ENCODE measurements around the gene TSSC4.

TSSC4 gene

GRCh38 chr11:2434506-2435255 is 34.1 kb downstream of the TSSC4 start:
- no peak overlapping the region for H3K4me3 ChIP-seq (ENCODE audit: low read length)
- no peaks in the 10 kb centered on the region for H4K20me1 ChIP-seq (ENCODE audit: control insufficient read depth, insufficient read depth, low read depth, low read length)
- H3K27ac ChIP-seq (ENCODE audit: low read depth, low read length), result no peak overlapping the region
- H3K4me2 ChIP-seq (ENCODE audit: low read length), result no peak overlapping the region
- no peaks in the 10 kb centered on the region for H3K4me1 ChIP-seq (ENCODE audit: control insufficient read depth, low read length)
- no peaks in the 10 kb centered on the region for H3K79me2 ChIP-seq (ENCODE audit: control insufficient read depth, low read length)
- TF ChIP-seq CTCF (IDR thresholded peaks at IDR 0.05; ENCODE audit: low read depth, low read length, poor library complexity, severe bottlenecking), result no peak
- TF ChIP-seq EZH2phosphoT487 (IDR thresholded peaks at IDR 0.05; ENCODE audit: borderline replicate concordance, low read length), result no peak
- no peaks in the 10 kb centered on the region for H3K27me3 ChIP-seq (ENCODE audit: control insufficient read depth, low read length)
- H3K9me2 ChIP-seq (replicated peaks; ENCODE audit: control insufficient read depth, low read length), result no peaks in the 10 kb centered on the region
- H3K9me3 ChIP-seq (ENCODE audit: control insufficient read depth, insufficient read depth, low read length), result no peaks in the 10 kb centered on the region
- H3K36me3 ChIP-seq (ENCODE audit: control insufficient read depth, low read length), result no peaks in the 10 kb centered on the region
- no peaks in the 10 kb centered on the region for H3F3A ChIP-seq (ENCODE audit: control insufficient read depth, insufficient read depth)

DNA sequence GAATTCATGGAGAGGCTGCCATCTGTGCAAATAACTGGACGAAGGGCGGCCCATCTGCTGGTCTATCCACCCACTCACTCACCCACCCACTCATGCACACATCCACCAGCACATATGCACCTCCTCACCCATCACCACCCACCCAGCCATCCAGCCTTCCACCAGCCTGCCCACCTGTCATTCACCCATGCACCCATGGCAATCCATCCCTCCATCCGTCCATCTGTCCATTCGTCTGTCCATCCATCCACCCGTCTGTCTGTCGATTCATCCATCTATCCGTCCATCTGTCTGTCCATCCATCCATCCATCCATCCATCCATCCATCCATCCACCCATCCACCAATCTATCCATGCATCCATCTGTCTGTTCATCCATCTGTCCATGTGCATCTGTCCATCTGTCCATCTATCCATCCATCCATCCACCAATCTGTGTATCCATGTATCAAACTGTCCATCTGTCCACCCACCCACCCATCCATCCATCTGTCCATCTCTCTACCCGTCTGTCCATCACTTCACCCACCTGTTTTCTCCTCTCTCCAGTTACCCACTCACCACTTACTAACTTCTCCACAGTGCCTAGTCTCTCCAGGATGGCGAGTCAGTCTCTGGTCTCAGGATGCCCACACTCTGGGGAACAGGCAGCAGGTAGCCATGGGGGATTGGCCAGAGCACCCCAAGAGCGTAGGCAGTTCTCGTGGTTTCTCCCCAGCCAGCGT is 34.9 kb downstream of the TSSC4 start:
- Histone ChIP-seq H3K79me2 (ENCODE audit: control insufficient read depth, low read length) (no peaks in the 10 kb centered on the region), H3K4me3 (ENCODE audit: low read length) (no peak overlapping the region), H3K4me2 (ENCODE audit: low read length) (no peak overlapping the region), H4K20me1 (ENCODE audit: control insufficient read depth, insufficient read depth, low read depth, low read length) (no peaks in the 10 kb centered on the region), H3K4me1 (ENCODE audit: control insufficient read depth, low read length) (no peaks in the 10 kb centered on the region), H3F3A (ENCODE audit: control insufficient read depth, insufficient read depth) (no peaks in the 10 kb centered on the region), H3K36me3 (ENCODE audit: control insufficient read depth, low read length) (no peaks in the 10 kb centered on the region), H3K27me3 (ENCODE audit: control insufficient read depth, low read length) (no peaks in the 10 kb centered on the region), H3K9me3 (ENCODE audit: control insufficient read depth, insufficient read depth, low read length) (no peaks in the 10 kb centered on the region), H3K27ac (ENCODE audit: low read depth, low read length) (no peak overlapping the region), H3K9me2 (replicated peaks; ENCODE audit: control insufficient read depth, low read length) (no peaks in the 10 kb centered on the region)
- no peak for TF ChIP-seq CTCF (IDR thresholded peaks at IDR 0.05; ENCODE audit: low read depth, low read length, poor library complexity, severe bottlenecking)
- no peak for TF ChIP-seq EZH2phosphoT487 (IDR thresholded peaks at IDR 0.05; ENCODE audit: borderline replicate concordance, low read length)

DNA sequence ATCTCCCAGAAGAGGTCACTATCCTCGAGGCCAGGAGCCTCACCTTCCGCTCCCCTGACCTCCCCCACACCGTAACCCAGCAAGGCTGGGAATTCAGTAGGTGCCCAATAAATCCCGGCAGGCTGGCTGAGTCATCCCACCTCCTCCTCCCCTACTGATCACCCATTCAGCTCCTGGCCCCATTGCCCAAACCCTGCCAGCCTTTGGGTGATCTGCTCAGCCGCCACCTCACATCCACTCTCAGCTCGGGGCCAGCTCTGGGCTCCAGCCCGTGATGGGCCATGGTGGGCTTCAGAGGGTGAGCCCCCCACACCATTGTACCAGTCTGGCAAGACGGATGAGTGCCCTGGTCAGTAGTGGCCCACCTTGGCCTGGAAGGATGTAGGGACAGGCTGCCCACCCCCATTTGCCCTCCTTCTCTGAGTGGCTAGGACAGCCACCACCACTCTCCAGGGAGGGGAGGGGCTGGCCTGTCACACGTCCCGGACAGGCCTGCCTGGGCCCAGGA is 35.5 kb downstream of the TSSC4 start:
- H3K9me3 ChIP-seq (ENCODE audit: control insufficient read depth, insufficient read depth, low read length), result no peaks in the 10 kb centered on the region
- H4K20me1 ChIP-seq (ENCODE audit: control insufficient read depth, insufficient read depth, low read depth, low read length), result no peaks in the 10 kb centered on the region
- no peak overlapping the region for H3K27ac ChIP-seq (ENCODE audit: low read depth, low read length)
- no peaks in the 10 kb centered on the region for H3K36me3 ChIP-seq (ENCODE audit: control insufficient read depth, low read length)
- no peaks in the 10 kb centered on the region for H3K9me2 ChIP-seq (replicated peaks; ENCODE audit: control insufficient read depth, low read length)
- H3F3A ChIP-seq (ENCODE audit: control insufficient read depth, insufficient read depth), result no peaks in the 10 kb centered on the region
- H3K4me3 ChIP-seq (ENCODE audit: low read length), result no peak overlapping the region
- no peak overlapping the region for H3K4me2 ChIP-seq (ENCODE audit: low read length)
- H3K4me1 ChIP-seq (ENCODE audit: control insufficient read depth, low read length), result no peaks in the 10 kb centered on the region
- H3K79me2 ChIP-seq (ENCODE audit: control insufficient read depth, low read length), result no peaks in the 10 kb centered on the region
- no peaks in the 10 kb centered on the region for H3K27me3 ChIP-seq (ENCODE audit: control insufficient read depth, low read length)
- TF ChIP-seq CTCF (IDR thresholded peaks at IDR 0.05; ENCODE audit: low read depth, low read length, poor library complexity, severe bottlenecking), result no peak
- TF ChIP-seq EZH2phosphoT487 (IDR thresholded peaks at IDR 0.05; ENCODE audit: borderline replicate concordance, low read length), result no peak

Data from DOHH2 (cell line).